Caco-2 (cell line): ENCODE results near the gene KHDC4. TPM values are rescaled to one million over a fixed set of nuclear protein-coding genes. Genes with fewer than 3 reads are reported as not detected.

Experiments used
- BruUV-seq: library from RNA; stranded (reverse); fragments of 400-500 nt; replicated peaks from 2 replicates; lab custom pipeline; 2021; lab: Mats Ljungman, UMichigan
- CTCF ChIA-PET: fragments of 300-600 bp; sonication (Branson Sonifier 250); formaldehyde crosslinking; loops from one replicate; lab custom pipeline; 2022; ENCODE audit warnings: antibody characterized with exemption; lab: Charles Lee
- POLR2A ChIA-PET: fragments of 300-600 bp; sonication (Branson Sonifier 250); formaldehyde crosslinking; loops from one replicate; lab custom pipeline; 2022; ENCODE audit warnings: antibody characterized with exemption; lab: Charles Lee
- DNase-seq, 2 experiments: peaks; one replicate each; pipeline versions ENCODE4 v3.0.0 to v3.0.0-alpha.2; 2020 to 2022
- H3K27me3 ChIP-seq: replicated peaks from 2 replicates; pipeline ENCODE4 v1.6.0; 2011; ENCODE audit warnings: low read length; ENCODE audit not compliant: control insufficient read depth, insufficient read depth
- H3K36me3 ChIP-seq: 2 replicates; pipeline ENCODE4 v1.5.1; 2011; ENCODE audit warnings: low read length; ENCODE audit not compliant: control insufficient read depth, insufficient read depth
- H3K4me1 ChIP-seq: fragments of 250-450 bp; sonication (Bioruptor Pico); 2 replicates; pipeline ENCODE4 v1.5.1; 2020; ENCODE audit warnings: mild to moderate bottlenecking
- H3K4me3 ChIP-seq: 2 replicates; pipeline ENCODE4 v1.5.1; 2011; ENCODE audit warnings: low read depth, mild to moderate bottlenecking, control low read depth, low read length
- H3K9me3 ChIP-seq: fragments of 250-450 bp; sonication (Bioruptor Pico); 2 replicates; pipeline ENCODE4 v1.5.1; 2020; ENCODE audit warnings: mild to moderate bottlenecking, moderate library complexity
- H3K27ac Mint-ChIP-seq: one replicate; pipeline ENCODE4 v1.8.0; 2022; ENCODE audit warnings: mixed read lengths; ENCODE audit not compliant: unreplicated experiment
- H3K27me3 Mint-ChIP-seq: one replicate; pipeline ENCODE4 v1.8.0; 2022; ENCODE audit warnings: mixed read lengths; ENCODE audit not compliant: insufficient read depth, unreplicated experiment
- H3K36me3 Mint-ChIP-seq: one replicate; pipeline ENCODE4 v1.8.0; 2022; ENCODE audit warnings: mild to moderate bottlenecking, mixed read lengths; ENCODE audit not compliant: insufficient read depth, unreplicated experiment
- H3K4me1 Mint-ChIP-seq: one replicate; pipeline ENCODE4 v1.8.0; 2022; ENCODE audit warnings: low read depth, mixed read lengths; ENCODE audit not compliant: unreplicated experiment
- H3K4me3 Mint-ChIP-seq: one replicate; pipeline ENCODE4 v1.8.0; 2022; ENCODE audit warnings: mild to moderate bottlenecking, moderate library complexity, mixed read lengths; ENCODE audit not compliant: unreplicated experiment
- H3K9me3 Mint-ChIP-seq: one replicate; pipeline ENCODE4 v1.8.0; 2022; ENCODE audit warnings: mixed read lengths; ENCODE audit not compliant: unreplicated experiment
- CTCF ChIP-seq, 2 experiments: fragments of 200-600 bp in 1 of 2; IDR thresholded peaks; 1 replicate in 1 of 2; 2 replicates in 1 of 2; pipeline versions ENCODE4 v1.5.1 to v1.8.0; 2011 to 2022; ENCODE audit warnings: antibody characterized with exemption in 1 of 2, control low read depth in 1 of 2, inconsistent platforms in 1 of 2, low read depth in 1 of 2, low read length in 1 of 2, mild to moderate bottlenecking in 1 of 2, moderate library complexity in 1 of 2; ENCODE audit not compliant: insufficient read depth in 1 of 2, severe bottlenecking in 1 of 2, unreplicated experiment in 1 of 2
- intact Hi-C: fragments of 100-400 bp; cut with micrococcal nuclease; formaldehyde crosslinking; loops from one replicate; pipeline ENCODE4 v1.10.0; 2022; ENCODE audit not compliant: unreplicated experiment
- total RNA-seq: library from RNA; stranded (reverse); gene quantifications from 2 replicates; pipeline ENCODE4 v1.2.3, GENCODE V29; 2022

KHDC4 gene
- total RNA-seq, 1 experiment from 2014 or later: 68.5 TPM

- Histone ChIP-seq H3K9me3 (no peaks in the 10 kb centered on the region), H3K4me3 (peak overlapping the region; percentile 99), H3K4me1 (peaks cover 41% of the 10 kb centered on the region), H3K27me3 (no peaks in the 10 kb centered on the region), H3K36me3 (no peaks in the 10 kb centered on the region; the same call in 1 of the 2 replicates)
- CTCF ChIA-PET: interaction anchor here (1.5 kb wide), 1 partner anchor 10 kb away, joined by 7 read pairs; no protein-coding TSS in a partner anchor
- H3K27me3 Mint-ChIP-seq: no peaks in the 10 kb centered on the region
- POLR2A ChIA-PET: no interaction called here
- peaks cover 6% of the 10 kb centered on the region for H3K36me3 Mint-ChIP-seq
- intact Hi-C loops: loop anchor here (1.0 to 2.0 kb wide), 2 partner anchors 41 kb away; partner anchors contain the start of gene SSR2
- no peaks in the 10 kb centered on the region for H3K9me3 Mint-ChIP-seq
- peak overlapping the region; percentile 82 for H3K4me3 Mint-ChIP-seq
- no peak for TF ChIP-seq CTCF (IDR thresholded peaks at IDR 0.05; ENCODE audit: insufficient read depth in 1 of 2, low read depth in 1 of 2, low read length in 1 of 2, severe bottlenecking in 1 of 2, unreplicated experiment in 1 of 2)
- peak overlapping the region; percentile 50 for H3K27ac Mint-ChIP-seq
- BruUV-seq: no TSS peak
- no peak for DNase-seq
- H3K4me1 Mint-ChIP-seq: peaks cover 46% of the 10 kb centered on the region
Measured at GRCh38 chr1:155979597-155980343, 45.6 kb upstream of the KHDC4 start.

- peak; percentile 44 to 48 for DNase-seq
- peak overlapping the region; percentile 99 for H3K4me3 ChIP-seq
- Mint-ChIP-seq H3K36me3 (peaks cover 6% of the 10 kb centered on the region), H3K4me1 (peaks cover 43% of the 10 kb centered on the region), H3K4me3 (peak overlapping the region; percentile 82), H3K27me3 (no peaks in the 10 kb centered on the region), H3K9me3 (no peaks in the 10 kb centered on the region), H3K27ac (peak overlapping the region; percentile 50)
- TF ChIP-seq CTCF (IDR thresholded peaks at IDR 0.05; ENCODE audit: insufficient read depth in 1 of 2, low read depth in 1 of 2, low read length in 1 of 2, severe bottlenecking in 1 of 2, unreplicated experiment in 1 of 2): no peak
- H3K36me3 ChIP-seq: no peaks in the 10 kb centered on the region; the same call in 1 of the 2 replicates
- intact Hi-C loops: loop anchor here (1.0 to 2.0 kb wide), 2 partner anchors 40 to 41 kb away; partner anchors contain the start of gene SSR2
- ChIA-PET POLR2A (interaction anchor here (2.2 kb wide), 1 partner anchor 45 kb away, joined by 8 read pairs; the partner anchor contains the start of gene KHDC4), CTCF (interaction anchor here (0.7 to 2.0 kb wide), 5 partner anchors 11 to 234 kb away, joined by 3 to 12 read pairs (median 5); partner anchors contain the start of gene PMF1)
- no peaks in the 10 kb centered on the region for H3K27me3 ChIP-seq
- no TSS peak for BruUV-seq
- peaks cover 41% of the 10 kb centered on the region for H3K4me1 ChIP-seq
- no peaks in the 10 kb centered on the region for H3K9me3 ChIP-seq
Measured at GRCh38 chr1:155978973-155979429, 44.8 kb upstream of the KHDC4 start.

- peaks cover 39% of the 10 kb centered on the region for H3K4me1 Mint-ChIP-seq
- H3K27me3 ChIP-seq: no peaks in the 10 kb centered on the region
- intact Hi-C loops: loop anchor here (2.0 kb wide), 1 partner anchor 40 kb away; no protein-coding TSS in a partner anchor
- peak; percentile 75 to 79 for DNase-seq
- H3K36me3 ChIP-seq: no peaks in the 10 kb centered on the region; the same call in 1 of the 2 replicates
- peak within 1 kb of the TSS; percentile 82 for H3K4me3 Mint-ChIP-seq
- TF ChIP-seq CTCF (IDR thresholded peaks at IDR 0.05; ENCODE audit: insufficient read depth in 1 of 2, low read depth in 1 of 2, low read length in 1 of 2, severe bottlenecking in 1 of 2, unreplicated experiment in 1 of 2): peak in 1 of 2 experiments; percentile 55
- no peaks in the 10 kb centered on the region for H3K9me3 Mint-ChIP-seq
- peak within 1 kb of the TSS; percentile 50 for H3K27ac Mint-ChIP-seq
- BruUV-seq: no TSS peak
- H3K27me3 Mint-ChIP-seq: no peaks in the 10 kb centered on the region
- H3K9me3 ChIP-seq: no peaks in the 10 kb centered on the region
- POLR2A ChIA-PET: interaction anchor here (0.6 to 2.2 kb wide), 6 partner anchors 18 to 304 kb away, joined by 3 to 8 read pairs (median 3); partner anchors contain the start of genes KHDC4 and SMG5
- H3K4me1 ChIP-seq: peaks cover 41% of the 10 kb centered on the region
- H3K36me3 Mint-ChIP-seq: peaks cover 6% of the 10 kb centered on the region
- peak within 1 kb of the TSS; percentile 99 for H3K4me3 ChIP-seq
- CTCF ChIA-PET: interaction anchor here (0.6 to 2.0 kb wide), 9 partner anchors 11 to 596 kb away, joined by 3 to 12 read pairs (median 4); partner anchors contain the start of genes MEX3A and PMF1
Measured at GRCh38 chr1:155978325-155978972, 44.2 kb upstream of the KHDC4 start, which contains the start of gene ARHGEF2. ARHGEF2 (minus strand) TSS chr1:155978547; CDS start chr1:155978427, 120 bp downstream.
